Adipocyte (in vitro differentiated cells): ENCODE results near the gene CAPN8.
A peak's percentile ranks its signal among the peaks of the same experiment; 100 is the strongest.

Source experiments
- DNase-seq: peaks from one replicate; pipeline ENCODE4 v3.0.0-alpha.2; 2015; ENCODE audit warnings: low read depth
- H3K27me3 ChIP-seq: replicated peaks from 2 replicates; pipeline ENCODE4 v1.7.0; 2013; ENCODE audit warnings: mild to moderate bottlenecking, low read length, moderate library complexity; ENCODE audit not compliant: control insufficient read depth, insufficient read depth
- H3K36me3 ChIP-seq: 2 replicates; pipeline ENCODE4 v1.7.0; 2013; ENCODE audit warnings: low read length, mild to moderate bottlenecking, moderate library complexity; ENCODE audit not compliant: control insufficient read depth, insufficient read depth, severe bottlenecking
- H3K4me1 ChIP-seq: 2 replicates; pipeline ENCODE4 v1.7.0; 2013; ENCODE audit warnings: mild to moderate bottlenecking, low read length, moderate library complexity; ENCODE audit not compliant: control insufficient read depth, insufficient read depth
- H3K4me3 ChIP-seq: 2 replicates; pipeline ENCODE4 v1.7.0; 2013; ENCODE audit warnings: mild to moderate bottlenecking, low read length, moderate library complexity
- H3K9ac ChIP-seq: 2 replicates; pipeline ENCODE4 v1.7.0; 2013; ENCODE audit warnings: mild to moderate bottlenecking, low read length, moderate library complexity
- H3K9me3 ChIP-seq: 2 replicates; pipeline ENCODE4 v1.7.0; 2013; ENCODE audit warnings: mild to moderate bottlenecking, low read length, moderate library complexity; ENCODE audit not compliant: control insufficient read depth

Gene CAPN8

GRCh38 chr1:223665592-223666312, at the start of gene CAPN8:
TSS of gene CAPN8 (minus strand) at chr1:223665701. CDS start at chr1:223665646, 55 bp downstream.
- Histone ChIP-seq H3K36me3 (no peaks in the 10 kb centered on the region), H3K9me3 (no peaks in the 10 kb centered on the region), H3K9ac (no peak within 1 kb of the TSS), H3K27me3 (peaks cover 12% of the 10 kb centered on the region), H3K4me3 (no peak within 1 kb of the TSS), H3K4me1 (no peaks in the 10 kb centered on the region)
- no peak for DNase-seq

DNA sequence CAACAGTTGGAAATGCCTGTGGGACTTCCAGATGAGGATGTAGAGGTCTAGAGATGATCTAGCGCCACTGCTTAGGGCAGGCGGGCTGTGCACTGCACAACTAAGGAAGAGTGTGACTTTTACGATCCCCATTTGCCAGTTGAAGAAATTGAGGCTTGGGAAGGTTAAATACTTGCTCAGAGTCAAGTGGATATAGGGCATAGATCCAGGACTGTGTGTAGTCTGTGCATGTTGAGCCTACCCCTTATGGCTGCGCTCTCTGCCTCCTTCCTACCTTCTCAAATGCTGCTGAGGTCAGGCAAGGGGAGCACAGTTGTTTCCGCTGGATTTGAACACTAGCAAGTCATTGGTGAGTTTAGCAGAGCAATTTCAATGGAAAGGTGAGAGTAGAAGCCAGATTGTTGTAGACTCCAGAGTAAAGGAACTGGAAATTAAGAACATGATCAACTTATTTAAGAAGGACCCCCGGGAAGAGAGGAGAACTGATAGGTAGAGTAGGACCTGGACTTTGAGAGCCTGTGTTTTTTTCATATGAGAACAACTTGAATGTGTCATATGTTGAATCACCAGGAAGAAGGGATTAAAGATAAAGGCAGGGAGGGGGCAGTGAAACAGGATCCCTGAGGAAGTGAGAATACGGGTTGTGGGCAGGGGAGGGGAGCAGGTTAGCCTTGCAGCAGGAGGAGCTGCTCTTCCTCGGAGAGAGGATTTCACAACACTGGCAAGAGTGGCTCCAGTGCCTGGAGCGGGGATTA, 49.5 kb upstream of the CAPN8 start:
- DNase-seq: peak; percentile 91

GRCh38 chr1:223714421-223714724, 48.9 kb upstream of the CAPN8 start:
- Histone ChIP-seq H3K9me3 (no peaks in the 10 kb centered on the region), H3K4me1 (peaks cover 56% of the 10 kb centered on the region), H3K9ac (peak overlapping the region; percentile 99), H3K36me3 (peaks cover 30% of the 10 kb centered on the region), H3K27me3 (no peaks in the 10 kb centered on the region), H3K4me3 (peak overlapping the region; percentile 96)
- DNase-seq: no peak

More for the DNA sequence above, 49.5 kb upstream of the CAPN8 start:
- peaks cover 56% of the 10 kb centered on the region for H3K4me1 ChIP-seq
- no peaks in the 10 kb centered on the region for H3K9me3 ChIP-seq
- H3K4me3 ChIP-seq: peak overlapping the region; percentile 96
- H3K27me3 ChIP-seq: no peaks in the 10 kb centered on the region
- peak overlapping the region; percentile 99 for H3K9ac ChIP-seq
- peaks cover 36% of the 10 kb centered on the region for H3K36me3 ChIP-seq

GRCh38 chr1:223713546-223714420, 48.3 kb upstream of the CAPN8 start:
- H3K4me3 ChIP-seq: peak overlapping the region; percentile 96
- H3K36me3 ChIP-seq: peaks cover 25% of the 10 kb centered on the region
- H3K27me3 ChIP-seq: no peaks in the 10 kb centered on the region
- peak overlapping the region; percentile 99 for H3K9ac ChIP-seq
- peak; percentile 37 for DNase-seq
- peaks cover 61% of the 10 kb centered on the region for H3K4me1 ChIP-seq
- H3K9me3 ChIP-seq: no peaks in the 10 kb centered on the region

GRCh38 chr1:223712850-223713474, 47.5 kb upstream of the CAPN8 start:
- peaks cover 66% of the 10 kb centered on the region for H3K4me1 ChIP-seq
- DNase-seq: peak; percentile 59
- no peaks in the 10 kb centered on the region for H3K27me3 ChIP-seq
- no peaks in the 10 kb centered on the region for H3K9me3 ChIP-seq
- peak overlapping the region; percentile 99 for H3K9ac ChIP-seq
- H3K4me3 ChIP-seq: peak overlapping the region; percentile 96
- H3K36me3 ChIP-seq: peaks cover 17% of the 10 kb centered on the region

GRCh38 chr1:223712194-223712849, 46.8 kb upstream of the CAPN8 start, which contains the start of gene CAPN2:
TSS of gene CAPN2 (plus strand) at chr1:223712539. CDS start at chr1:223712641, 102 bp downstream.
- peak within 1 kb of the TSS; percentile 96 for H3K4me3 ChIP-seq
- H3K27me3 ChIP-seq: no peaks in the 10 kb centered on the region
- peak within 1 kb of the TSS; percentile 99 for H3K9ac ChIP-seq
- H3K36me3 ChIP-seq: peaks cover 11% of the 10 kb centered on the region
- DNase-seq: peak; percentile 97
- no peaks in the 10 kb centered on the region for H3K9me3 ChIP-seq
- peaks cover 72% of the 10 kb centered on the region for H3K4me1 ChIP-seq

DNA sequence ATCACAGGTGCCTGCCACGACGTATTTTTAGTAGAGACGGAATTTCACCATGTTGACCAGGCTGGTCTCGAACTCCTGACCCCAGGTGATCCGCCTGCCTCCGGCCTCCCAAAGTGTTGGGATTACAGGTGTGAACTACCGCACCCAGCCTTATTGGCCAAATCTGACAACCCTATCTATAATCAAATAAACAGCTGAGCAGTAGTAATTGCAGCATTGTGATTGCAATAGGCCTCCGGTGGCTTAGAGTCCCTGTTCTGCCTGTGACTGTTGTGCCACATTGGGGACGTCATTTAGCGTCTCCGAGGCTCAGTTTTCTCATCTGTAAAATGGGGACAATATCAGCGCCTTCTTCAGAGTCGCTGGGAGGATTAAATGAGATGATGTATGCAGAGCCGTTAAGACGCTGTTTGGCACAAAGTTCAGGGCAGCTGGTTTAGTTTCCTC, 46.3 kb upstream of the CAPN8 start:
- H3K9me3 ChIP-seq: no peaks in the 10 kb centered on the region
- H3K4me3 ChIP-seq: peak overlapping the region; percentile 96
- peak overlapping the region; percentile 99 for H3K9ac ChIP-seq
- H3K27me3 ChIP-seq: no peaks in the 10 kb centered on the region
- no peak for DNase-seq
- H3K36me3 ChIP-seq: peaks cover 10% of the 10 kb centered on the region
- peaks cover 71% of the 10 kb centered on the region for H3K4me1 ChIP-seq

DNA sequence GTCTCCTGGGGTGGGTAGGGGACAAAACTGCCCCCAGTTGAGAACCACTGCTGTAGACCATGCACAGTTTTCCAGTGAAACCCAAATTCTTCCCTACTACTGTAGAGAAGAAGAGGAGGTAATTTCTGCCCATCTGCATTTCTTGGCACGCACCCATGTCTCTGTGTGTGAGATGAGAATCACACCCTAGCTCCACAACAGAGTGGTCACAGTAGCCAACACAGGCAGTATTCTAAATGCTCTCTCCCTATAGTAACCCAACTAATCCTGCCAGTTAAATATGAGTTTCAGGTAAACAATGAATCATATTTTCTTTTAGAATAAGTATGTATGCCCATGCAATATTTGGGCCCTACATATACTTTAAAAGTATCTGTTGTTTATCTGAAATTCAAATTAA, 45.7 kb upstream of the CAPN8 start:
- Histone ChIP-seq H3K9ac (peak overlapping the region; percentile 99), H3K4me3 (no peak overlapping the region), H3K27me3 (no peaks in the 10 kb centered on the region), H3K4me1 (peaks cover 71% of the 10 kb centered on the region), H3K9me3 (no peaks in the 10 kb centered on the region), H3K36me3 (peaks cover 8% of the 10 kb centered on the region)
- peak; percentile 38 for DNase-seq

DNA sequence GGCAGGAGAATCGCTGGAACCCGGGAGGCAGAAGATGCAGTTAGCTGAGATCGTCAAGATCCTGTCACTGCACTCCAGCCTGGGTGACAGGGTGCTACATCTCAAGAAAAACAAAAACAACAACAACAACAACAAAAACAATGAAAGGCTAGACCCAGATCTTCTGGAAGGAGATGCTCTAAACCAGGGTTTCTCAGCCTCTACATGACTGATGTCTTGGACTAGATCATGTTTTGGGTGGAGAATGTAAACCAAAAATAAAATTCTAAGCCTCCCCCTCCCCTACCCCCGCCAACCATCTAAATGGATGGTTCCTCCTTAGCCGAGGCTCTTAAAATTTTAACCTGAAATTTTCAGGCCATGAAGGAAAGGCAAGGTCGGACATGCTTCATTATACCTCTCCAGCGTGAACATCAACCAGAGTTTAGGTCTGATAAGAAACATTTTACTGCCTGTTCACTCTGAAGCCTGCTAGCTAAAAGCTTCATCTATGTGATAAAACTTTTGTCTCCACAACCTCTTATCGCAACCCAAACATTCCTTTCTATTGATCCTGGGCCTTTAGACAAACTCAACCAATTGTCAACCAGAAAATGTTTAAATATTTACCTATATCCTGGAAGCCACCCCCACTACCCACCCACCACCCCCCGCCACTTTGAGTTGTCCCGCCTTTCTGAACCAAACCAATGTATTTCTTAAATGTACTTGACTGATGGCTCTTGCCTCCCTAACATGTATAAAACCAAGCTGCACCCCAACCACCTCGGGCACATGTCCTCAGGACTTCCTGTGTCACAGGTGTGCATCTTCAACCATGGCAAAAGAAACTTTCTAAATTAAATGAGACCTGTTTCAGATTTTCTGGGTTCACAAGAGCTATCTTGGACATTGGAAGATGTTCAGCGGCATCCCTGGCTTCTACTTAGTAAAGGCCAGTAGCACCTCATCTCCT, 45.0 kb upstream of the CAPN8 start:
- Histone ChIP-seq H3K9me3 (no peaks in the 10 kb centered on the region), H3K4me3 (no peak overlapping the region), H3K9ac (no peak overlapping the region), H3K36me3 (peaks cover 5% of the 10 kb centered on the region), H3K27me3 (no peaks in the 10 kb centered on the region), H3K4me1 (peaks cover 71% of the 10 kb centered on the region)
- no peak for DNase-seq
